Esophagus muscularis mucosa (tissue), 4 donors: ENCODE results near the gene TNFRSF19.

Experiments used
- EP300 ChIP-seq: sonication (generic); formaldehyde crosslinking; IDR thresholded peaks from one replicate; pipeline ENCODE4 v1.6.1; 2017; ENCODE audit warnings: antibody characterized with exemption
- POLR2AphosphoS5 ChIP-seq, 2 donors: sonication (generic); formaldehyde crosslinking; IDR thresholded peaks; one replicate each; pipeline ENCODE4 v1.6.1; 2017; ENCODE audit warnings: antibody characterized with exemption in 2 of 2
- TF ChIP-seq, protein P1 (sequence below), 3 experiments: fragments of 200-600 bp in 2 of 3; fragments of 450-650 bp in 1 of 3; sonication (generic) in 2 of 3; IDR thresholded peaks; one replicate each; pipeline ENCODE4 v1.5.1; 2017 to 2019; ENCODE audit warnings: antibody characterized with exemption in 3 of 3, mild to moderate bottlenecking in 2 of 3, moderate library complexity in 1 of 3

GRCh38 chr13:23622985-23623384 is 52.8 kb downstream of the TNFRSF19 start:
- TF ChIP-seq, protein P1, sequence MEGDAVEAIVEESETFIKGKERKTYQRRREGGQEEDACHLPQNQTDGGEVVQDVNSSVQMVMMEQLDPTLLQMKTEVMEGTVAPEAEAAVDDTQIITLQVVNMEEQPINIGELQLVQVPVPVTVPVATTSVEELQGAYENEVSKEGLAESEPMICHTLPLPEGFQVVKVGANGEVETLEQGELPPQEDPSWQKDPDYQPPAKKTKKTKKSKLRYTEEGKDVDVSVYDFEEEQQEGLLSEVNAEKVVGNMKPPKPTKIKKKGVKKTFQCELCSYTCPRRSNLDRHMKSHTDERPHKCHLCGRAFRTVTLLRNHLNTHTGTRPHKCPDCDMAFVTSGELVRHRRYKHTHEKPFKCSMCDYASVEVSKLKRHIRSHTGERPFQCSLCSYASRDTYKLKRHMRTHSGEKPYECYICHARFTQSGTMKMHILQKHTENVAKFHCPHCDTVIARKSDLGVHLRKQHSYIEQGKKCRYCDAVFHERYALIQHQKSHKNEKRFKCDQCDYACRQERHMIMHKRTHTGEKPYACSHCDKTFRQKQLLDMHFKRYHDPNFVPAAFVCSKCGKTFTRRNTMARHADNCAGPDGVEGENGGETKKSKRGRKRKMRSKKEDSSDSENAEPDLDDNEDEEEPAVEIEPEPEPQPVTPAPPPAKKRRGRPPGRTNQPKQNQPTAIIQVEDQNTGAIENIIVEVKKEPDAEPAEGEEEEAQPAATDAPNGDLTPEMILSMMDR (IDR thresholded peaks at IDR 0.05): no peak
- no peak for TF ChIP-seq POLR2AphosphoS5 (IDR thresholded peaks at IDR 0.05)
- TF ChIP-seq EP300: no peak
